Measurements from ENCODE around the gene TPSG1. TPM values are rescaled to one million over a fixed set of nuclear protein-coding genes. Genes with fewer than 3 reads are reported as not detected.

The TPSG1 gene
- total RNA-seq, 1 donor from 2014 or later: not detected

DNA sequence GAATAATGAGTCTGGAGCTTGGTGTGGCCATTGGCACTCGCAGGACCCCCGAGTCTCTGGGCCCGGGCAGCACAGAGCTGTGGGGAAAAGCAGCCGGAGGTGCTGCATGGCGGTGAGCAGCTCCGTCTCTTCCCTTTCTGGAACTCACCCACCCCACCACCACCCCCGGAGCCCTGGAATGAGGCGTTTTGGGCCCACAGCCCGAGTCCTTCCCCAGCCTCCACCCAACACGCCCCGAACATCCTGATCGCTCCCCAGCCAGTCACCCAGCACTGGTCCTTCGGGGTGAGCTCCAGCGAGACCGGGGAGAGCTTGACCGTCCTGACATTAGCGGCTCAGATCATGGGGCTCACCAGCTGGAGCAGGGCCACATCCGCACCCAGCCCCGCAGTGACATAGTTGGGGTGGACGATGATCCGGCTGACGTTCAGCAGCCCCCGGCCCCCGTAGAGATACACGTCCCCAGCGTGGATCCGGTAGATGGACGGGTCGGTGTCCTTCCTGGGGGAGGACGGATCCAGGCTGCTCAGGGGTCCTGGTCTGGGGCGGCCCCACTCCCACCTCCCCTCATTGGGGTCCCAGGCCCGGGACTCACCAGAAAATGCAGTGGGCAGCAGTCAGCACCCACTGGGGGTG is 37.3 kb upstream of the TPSG1 start:
- no peak overlapping the region for H3K4me3 Mint-ChIP-seq
- H3K27ac Mint-ChIP-seq (ENCODE audit: unreplicated experiment): no peak overlapping the region
- H3K4me1 Mint-ChIP-seq: no peaks in the 10 kb centered on the region
- peaks cover 3% of the 10 kb centered on the region for H3K9me3 Mint-ChIP-seq
- TF ChIP-seq, protein P1, sequence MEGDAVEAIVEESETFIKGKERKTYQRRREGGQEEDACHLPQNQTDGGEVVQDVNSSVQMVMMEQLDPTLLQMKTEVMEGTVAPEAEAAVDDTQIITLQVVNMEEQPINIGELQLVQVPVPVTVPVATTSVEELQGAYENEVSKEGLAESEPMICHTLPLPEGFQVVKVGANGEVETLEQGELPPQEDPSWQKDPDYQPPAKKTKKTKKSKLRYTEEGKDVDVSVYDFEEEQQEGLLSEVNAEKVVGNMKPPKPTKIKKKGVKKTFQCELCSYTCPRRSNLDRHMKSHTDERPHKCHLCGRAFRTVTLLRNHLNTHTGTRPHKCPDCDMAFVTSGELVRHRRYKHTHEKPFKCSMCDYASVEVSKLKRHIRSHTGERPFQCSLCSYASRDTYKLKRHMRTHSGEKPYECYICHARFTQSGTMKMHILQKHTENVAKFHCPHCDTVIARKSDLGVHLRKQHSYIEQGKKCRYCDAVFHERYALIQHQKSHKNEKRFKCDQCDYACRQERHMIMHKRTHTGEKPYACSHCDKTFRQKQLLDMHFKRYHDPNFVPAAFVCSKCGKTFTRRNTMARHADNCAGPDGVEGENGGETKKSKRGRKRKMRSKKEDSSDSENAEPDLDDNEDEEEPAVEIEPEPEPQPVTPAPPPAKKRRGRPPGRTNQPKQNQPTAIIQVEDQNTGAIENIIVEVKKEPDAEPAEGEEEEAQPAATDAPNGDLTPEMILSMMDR (conservative IDR thresholded peaks at IDR 0.05): no peak
- H3K27me3 Mint-ChIP-seq (ENCODE audit: low read depth): peaks cover 14% of the 10 kb centered on the region
- H3K36me3 Mint-ChIP-seq (ENCODE audit: low read depth): no peaks in the 10 kb centered on the region
- no peak for DNase-seq (ENCODE audit: low read depth, low spot score)

DNA sequence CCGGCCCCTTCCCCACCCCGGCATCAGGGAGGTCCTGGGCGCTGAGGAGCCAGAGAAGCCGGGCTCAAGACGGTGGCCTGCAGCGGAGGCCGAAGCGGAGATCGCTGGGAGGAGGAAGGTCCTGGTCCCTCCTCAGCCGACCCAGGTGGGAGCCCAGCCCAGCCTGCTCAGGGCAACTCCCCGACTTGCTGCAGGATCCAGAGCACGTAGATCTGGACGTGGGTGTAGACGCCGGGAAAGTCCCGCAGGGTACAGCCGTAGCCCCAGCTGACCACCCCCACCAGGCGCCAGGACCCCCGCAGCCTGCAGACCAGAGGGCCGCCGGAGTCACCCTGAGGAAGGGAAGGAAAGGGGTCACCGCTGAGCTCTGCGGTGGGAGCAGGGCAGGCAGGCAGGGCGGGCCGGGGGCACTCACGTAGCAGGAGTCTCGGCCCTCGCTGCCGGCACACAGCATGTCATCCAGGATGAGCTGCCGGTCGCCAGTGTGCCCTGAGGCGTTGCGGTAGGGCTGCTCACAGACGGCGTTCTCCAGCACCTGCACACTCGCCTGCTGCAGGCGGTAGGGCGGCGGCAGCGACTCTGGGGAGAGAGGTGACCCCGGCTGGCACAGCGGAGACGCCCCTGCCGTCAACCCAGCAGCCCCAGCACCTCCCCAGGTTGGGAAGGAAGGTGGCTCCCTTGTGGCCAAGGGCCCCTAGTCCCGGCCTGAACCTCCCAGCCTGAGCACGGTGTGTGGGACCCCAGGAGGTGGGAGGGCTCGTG is 36.2 kb upstream of the TPSG1 start:
- TF ChIP-seq, protein P1 (conservative IDR thresholded peaks at IDR 0.05): no peak
- Mint-ChIP-seq H3K4me1 (no peaks in the 10 kb centered on the region), H3K27me3 (ENCODE audit: low read depth) (peaks cover 14% of the 10 kb centered on the region), H3K36me3 (ENCODE audit: low read depth) (no peaks in the 10 kb centered on the region), H3K27ac (ENCODE audit: unreplicated experiment) (no peak overlapping the region), H3K4me3 (no peak overlapping the region), H3K9me3 (peaks cover 3% of the 10 kb centered on the region)
- no peak for DNase-seq (ENCODE audit: low read depth, low spot score)

DNA sequence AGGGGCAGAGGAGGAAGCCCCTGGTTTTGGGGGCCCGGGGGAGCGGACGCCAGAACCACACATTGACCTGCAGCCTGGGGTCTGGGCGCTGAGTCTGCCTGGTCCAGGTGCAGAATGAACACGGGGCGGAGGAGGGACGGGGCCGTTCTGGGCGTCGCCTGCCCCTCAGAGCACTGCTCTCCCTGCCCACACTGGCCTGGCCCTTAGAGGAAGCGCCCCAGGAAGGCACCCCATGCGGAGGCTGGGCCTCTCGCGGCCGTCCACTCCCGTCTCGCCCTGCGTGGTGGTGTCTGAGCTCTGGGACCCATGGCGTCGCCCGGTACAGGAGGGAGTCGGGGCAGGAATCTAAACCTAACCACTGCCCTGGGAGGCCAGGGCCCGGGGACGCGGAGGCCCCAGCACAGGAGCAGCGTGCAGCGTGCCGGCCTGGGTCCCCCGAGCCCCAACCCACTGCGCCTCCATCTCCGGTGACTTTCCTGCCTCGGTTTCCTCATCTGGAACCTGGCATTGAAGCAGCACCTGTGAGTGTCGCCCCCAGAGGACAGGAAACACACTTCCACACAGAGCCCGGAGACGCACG is 35.1 kb upstream of the TPSG1 start:
- Mint-ChIP-seq H3K27ac (ENCODE audit: unreplicated experiment) (no peak overlapping the region), H3K9me3 (peaks cover 3% of the 10 kb centered on the region), H3K36me3 (ENCODE audit: low read depth) (no peaks in the 10 kb centered on the region), H3K27me3 (ENCODE audit: low read depth) (peaks cover 14% of the 10 kb centered on the region), H3K4me1 (no peaks in the 10 kb centered on the region), H3K4me3 (no peak overlapping the region)
- TF ChIP-seq, protein P1 (conservative IDR thresholded peaks at IDR 0.05): no peak
- DNase-seq (ENCODE audit: low read depth, low spot score): no peak

DNA sequence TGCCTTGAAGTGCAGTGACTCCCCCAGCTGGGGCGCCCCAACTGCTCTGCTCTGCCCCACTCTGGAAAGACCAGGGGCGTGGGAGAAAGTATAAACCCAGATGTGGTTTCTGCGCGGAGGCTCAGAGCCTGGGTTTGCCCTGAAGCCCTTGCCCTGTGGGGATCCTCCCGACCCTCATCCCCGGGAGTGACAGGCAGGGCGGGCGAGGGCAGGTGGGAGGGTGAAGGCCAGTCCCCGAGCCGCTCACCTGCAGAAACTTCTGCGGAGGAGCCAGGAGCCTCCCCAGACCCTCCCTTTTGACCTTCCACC is 34.6 kb upstream of the TPSG1 start:
- H3K27me3 Mint-ChIP-seq (ENCODE audit: low read depth): peaks cover 14% of the 10 kb centered on the region
- no peak for DNase-seq (ENCODE audit: low read depth, low spot score)

DNA sequence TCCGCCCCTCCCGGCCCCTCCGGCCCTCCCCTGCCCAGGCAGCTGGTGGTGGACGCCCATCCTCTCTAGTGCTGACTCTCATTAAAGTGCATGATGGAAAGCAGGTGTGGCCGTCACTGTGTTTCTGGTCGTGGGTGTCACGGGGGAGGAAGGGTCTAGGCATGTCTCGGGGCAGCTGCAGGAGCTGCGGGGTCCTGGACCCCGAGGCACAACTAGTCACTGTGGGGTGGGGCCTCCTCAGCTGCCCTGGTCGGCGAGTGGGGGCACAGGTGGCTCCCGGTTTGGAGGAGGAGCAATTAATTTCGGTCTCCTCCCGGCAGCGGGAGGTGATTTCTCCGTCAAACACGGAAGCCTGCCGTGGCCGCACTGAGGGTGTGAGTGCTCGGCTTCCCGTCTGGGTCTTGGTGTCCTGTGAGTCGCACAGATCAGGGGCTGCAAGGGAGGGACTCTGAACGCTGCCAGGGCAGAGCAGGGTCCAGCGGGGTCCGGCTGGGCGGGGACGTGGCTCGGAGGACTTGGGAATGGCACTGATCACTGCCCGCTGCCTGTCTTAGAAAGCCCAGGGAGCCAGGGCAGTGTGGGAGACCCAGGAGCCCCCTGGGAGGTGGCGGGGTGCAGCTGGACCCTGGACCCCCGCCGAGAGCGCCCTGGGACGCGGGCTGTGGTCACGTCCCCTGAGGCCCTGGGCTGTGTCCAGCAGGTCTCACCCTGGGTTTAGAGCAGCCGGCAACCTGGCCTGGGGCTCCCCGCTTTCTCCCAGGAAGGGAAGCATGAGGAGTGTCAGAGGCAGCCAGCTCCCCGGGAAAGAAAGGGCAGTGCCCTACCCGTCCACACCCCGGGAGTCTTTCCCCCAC is 34.1 kb upstream of the TPSG1 start:
- Mint-ChIP-seq H3K4me3 (no peak overlapping the region), H3K36me3 (ENCODE audit: low read depth) (no peaks in the 10 kb centered on the region), H3K4me1 (no peaks in the 10 kb centered on the region), H3K9me3 (no peaks in the 10 kb centered on the region), H3K27ac (ENCODE audit: unreplicated experiment) (no peak overlapping the region), H3K27me3 (ENCODE audit: low read depth) (peaks cover 14% of the 10 kb centered on the region)
- DNase-seq (ENCODE audit: low read depth, low spot score): no peak
- TF ChIP-seq, protein P1 (conservative IDR thresholded peaks at IDR 0.05): no peak

More for the DNA sequence above, 34.6 kb upstream of the TPSG1 start:
- H3K27ac Mint-ChIP-seq (ENCODE audit: unreplicated experiment): no peak overlapping the region
- H3K4me1 Mint-ChIP-seq: no peaks in the 10 kb centered on the region
- peaks cover 3% of the 10 kb centered on the region for H3K9me3 Mint-ChIP-seq
- no peak overlapping the region for H3K4me3 Mint-ChIP-seq
- H3K36me3 Mint-ChIP-seq (ENCODE audit: low read depth): no peaks in the 10 kb centered on the region
- TF ChIP-seq, protein P1 (conservative IDR thresholded peaks at IDR 0.05): no peak
